Caco-2 (cell line): ENCODE measurements around the gene DDX21. TPM values are rescaled to one million over a fixed set of nuclear protein-coding genes. Genes with fewer than 3 reads are reported as not detected.

Source experiments
- BruUV-seq: library from RNA; stranded (reverse); fragments of 400-500 nt; replicated peaks from 2 replicates; lab custom pipeline; 2021; lab: Mats Ljungman, UMichigan
- CTCF ChIA-PET: fragments of 300-600 bp; sonication (Branson Sonifier 250); formaldehyde crosslinking; loops from one replicate; lab custom pipeline; 2022; ENCODE audit warnings: antibody characterized with exemption; lab: Charles Lee
- POLR2A ChIA-PET: fragments of 300-600 bp; sonication (Branson Sonifier 250); formaldehyde crosslinking; loops from one replicate; lab custom pipeline; 2022; ENCODE audit warnings: antibody characterized with exemption; lab: Charles Lee
- DNase-seq, 2 experiments: peaks; one replicate each; pipeline versions ENCODE4 v3.0.0 to v3.0.0-alpha.2; 2020 to 2022
- H3K27me3 ChIP-seq: replicated peaks from 2 replicates; pipeline ENCODE4 v1.6.0; 2011; ENCODE audit warnings: low read length; ENCODE audit not compliant: control insufficient read depth, insufficient read depth
- H3K36me3 ChIP-seq: 2 replicates; pipeline ENCODE4 v1.5.1; 2011; ENCODE audit warnings: low read length; ENCODE audit not compliant: control insufficient read depth, insufficient read depth
- H3K4me1 ChIP-seq: fragments of 250-450 bp; sonication (Bioruptor Pico); 2 replicates; pipeline ENCODE4 v1.5.1; 2020; ENCODE audit warnings: mild to moderate bottlenecking
- H3K4me3 ChIP-seq: 2 replicates; pipeline ENCODE4 v1.5.1; 2011; ENCODE audit warnings: low read depth, mild to moderate bottlenecking, control low read depth, low read length
- H3K9me3 ChIP-seq: fragments of 250-450 bp; sonication (Bioruptor Pico); 2 replicates; pipeline ENCODE4 v1.5.1; 2020; ENCODE audit warnings: mild to moderate bottlenecking, moderate library complexity
- H3K27ac Mint-ChIP-seq: one replicate; pipeline ENCODE4 v1.8.0; 2022; ENCODE audit warnings: mixed read lengths; ENCODE audit not compliant: unreplicated experiment
- H3K27me3 Mint-ChIP-seq: one replicate; pipeline ENCODE4 v1.8.0; 2022; ENCODE audit warnings: mixed read lengths; ENCODE audit not compliant: insufficient read depth, unreplicated experiment
- H3K36me3 Mint-ChIP-seq: one replicate; pipeline ENCODE4 v1.8.0; 2022; ENCODE audit warnings: mild to moderate bottlenecking, mixed read lengths; ENCODE audit not compliant: insufficient read depth, unreplicated experiment
- H3K4me1 Mint-ChIP-seq: one replicate; pipeline ENCODE4 v1.8.0; 2022; ENCODE audit warnings: low read depth, mixed read lengths; ENCODE audit not compliant: unreplicated experiment
- H3K4me3 Mint-ChIP-seq: one replicate; pipeline ENCODE4 v1.8.0; 2022; ENCODE audit warnings: mild to moderate bottlenecking, moderate library complexity, mixed read lengths; ENCODE audit not compliant: unreplicated experiment
- H3K9me3 Mint-ChIP-seq: one replicate; pipeline ENCODE4 v1.8.0; 2022; ENCODE audit warnings: mixed read lengths; ENCODE audit not compliant: unreplicated experiment
- CTCF ChIP-seq, 2 experiments: fragments of 200-600 bp in 1 of 2; IDR thresholded peaks; 1 replicate in 1 of 2; 2 replicates in 1 of 2; pipeline versions ENCODE4 v1.5.1 to v1.8.0; 2011 to 2022; ENCODE audit warnings: antibody characterized with exemption in 1 of 2, control low read depth in 1 of 2, inconsistent platforms in 1 of 2, low read depth in 1 of 2, low read length in 1 of 2, mild to moderate bottlenecking in 1 of 2, moderate library complexity in 1 of 2; ENCODE audit not compliant: insufficient read depth in 1 of 2, severe bottlenecking in 1 of 2, unreplicated experiment in 1 of 2
- intact Hi-C: fragments of 100-400 bp; cut with micrococcal nuclease; formaldehyde crosslinking; loops from one replicate; pipeline ENCODE4 v1.10.0; 2022; ENCODE audit not compliant: unreplicated experiment
- total RNA-seq: library from RNA; stranded (reverse); gene quantifications from 2 replicates; pipeline ENCODE4 v1.2.3, GENCODE V29; 2022

DDX21 gene
- total RNA-seq, 1 experiment from 2014 or later, result 239 TPM

DNA sequence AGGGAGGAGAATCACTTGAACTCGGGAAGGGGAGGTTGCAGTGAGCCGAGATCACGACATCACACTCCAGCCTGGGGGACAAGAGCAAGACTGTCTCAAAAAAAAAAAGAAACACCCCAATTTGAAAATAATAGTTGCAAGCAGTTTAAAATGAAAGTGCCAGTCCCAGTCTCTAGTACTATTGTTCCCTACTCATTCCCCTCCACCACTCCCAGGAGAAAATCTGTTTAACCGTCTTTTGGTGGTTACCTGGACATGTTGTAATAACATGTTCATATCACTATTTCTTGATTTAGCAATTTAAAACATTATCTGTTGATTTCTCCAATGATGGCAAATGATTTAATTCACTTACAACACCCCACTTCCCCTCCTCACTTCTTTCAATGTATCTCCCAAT lies 77.3 kb downstream of the DDX21 start:
- Histone ChIP-seq H3K9me3 (no peaks in the 10 kb centered on the region), H3K4me3 (no peak overlapping the region), H3K36me3 (no peaks in the 10 kb centered on the region), H3K4me1 (no peaks in the 10 kb centered on the region), H3K27me3 (no peaks in the 10 kb centered on the region; the same call in 1 of the 2 replicates)
- no peaks in the 10 kb centered on the region for H3K9me3 Mint-ChIP-seq
- TF ChIP-seq CTCF (IDR thresholded peaks at IDR 0.05; ENCODE audit: insufficient read depth in 1 of 2, low read depth in 1 of 2, low read length in 1 of 2, severe bottlenecking in 1 of 2, unreplicated experiment in 1 of 2), result no peak
- DNase-seq, result no peak
- CTCF ChIA-PET, result no interaction called here
- H3K27ac Mint-ChIP-seq, result no peak overlapping the region
- H3K36me3 Mint-ChIP-seq, result no peaks in the 10 kb centered on the region
- H3K4me1 Mint-ChIP-seq, result no peaks in the 10 kb centered on the region
- BruUV-seq, result no TSS peak
- no peak overlapping the region for H3K4me3 Mint-ChIP-seq
- intact Hi-C loops, result no loop called here
- peaks cover 13% of the 10 kb centered on the region for H3K27me3 Mint-ChIP-seq
- POLR2A ChIA-PET, result no interaction called here

Other genes with a start within 250 kb of the DDX21 start
- 180 and 189 TPM in 2 replicates for gene CCAR1, start 234.9 kb upstream of the DDX21 start, total RNA-seq
- gene STOX1, start 128.6 kb upstream of the DDX21 start, total RNA-seq, result 8.5 and 9.0 TPM in 2 replicates
- gene DDX50, start 54.9 kb upstream of the DDX21 start, total RNA-seq, result 76.7 and 81.4 TPM in 2 replicates
- gene KIFBP, start 32.6 kb downstream of the DDX21 start, total RNA-seq, result 57.6 and 58.9 TPM in 2 replicates
- not detected in 2 replicates for gene SRGN, start 131.9 kb downstream of the DDX21 start, total RNA-seq
- 133 and 143 TPM in 2 replicates for gene VPS26A, start 168.0 kb downstream of the DDX21 start, total RNA-seq
- gene SUPV3L1, start 224.1 kb downstream of the DDX21 start, total RNA-seq, result 77.1 and 79.2 TPM in 2 replicates